ENCODE results near the gene DDAH2.

The DDAH2 gene

GRCh38 chr6:31687860-31688693, 41.0 kb downstream of the DDAH2 start:
- DNase-seq = no peak

DNA sequence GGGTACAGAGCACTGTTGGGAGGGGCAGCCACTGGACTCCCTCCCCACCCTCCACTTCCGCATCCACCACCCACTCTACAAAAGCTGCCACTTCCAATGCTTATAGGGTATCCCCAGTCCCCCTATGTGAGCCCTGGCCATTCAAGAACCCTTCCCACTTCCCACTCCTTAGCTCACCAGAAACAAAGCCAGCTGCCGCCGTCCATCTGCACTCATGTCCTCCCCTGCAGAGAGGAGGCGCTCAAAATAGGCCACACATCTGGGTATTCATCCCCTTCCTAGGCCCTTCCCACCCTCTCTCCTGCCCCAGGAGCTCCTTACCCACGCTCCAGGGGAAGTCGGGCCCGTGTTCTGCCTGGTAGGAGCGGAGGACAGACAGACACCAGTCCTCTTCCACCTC, 41.8 kb downstream of the DDAH2 start:
- DNase-seq = no peak

GRCh38 chr6:31686483-31686882, 42.6 kb downstream of the DDAH2 start:
- no peak for DNase-seq

DNA sequence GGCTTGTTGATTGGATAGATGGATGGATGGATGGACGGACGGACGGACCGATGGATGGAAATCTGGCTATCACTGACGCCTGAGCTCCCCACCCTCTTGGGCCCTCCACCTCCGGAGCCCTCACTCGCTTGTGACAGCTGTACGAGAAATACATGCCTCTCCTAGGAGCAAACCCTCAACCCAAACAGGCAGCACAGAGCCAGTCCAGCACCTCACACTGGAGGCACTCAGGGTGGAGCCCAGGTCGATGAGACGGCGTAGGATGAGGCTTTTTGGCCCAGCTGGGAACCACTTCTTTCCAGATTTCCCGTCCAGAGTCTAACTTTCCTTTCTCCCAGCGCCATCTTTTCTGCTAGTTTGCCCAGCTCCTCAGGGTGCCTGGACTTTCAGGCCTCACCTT, 45.5 kb downstream of the DDAH2 start:
- DNase-seq = no peak

- no peak for DNase-seq
These were observed 47.9 kb downstream of the DDAH2 start for GRCh38 chr6:31681135-31681671.

GRCh38 chr6:31680226-31681134, 48.6 kb downstream of the DDAH2 start, which contains the start of gene LY6G5C:
LY6G5C (minus strand) TSS chr6:31681067; CDS start chr6:31680373, 694 bp downstream.
- DNase-seq = peak; percentile 68

GRCh38 chr6:31677955-31678354, 51.1 kb downstream of the DDAH2 start:
- DNase-seq = no peak

Measured in activated gamma-delta T cell treated with Interleukin-2 at 50 U/mL for 16 hours (primary cell).